ENCODE measurements around the gene NEAT1.

DNA sequence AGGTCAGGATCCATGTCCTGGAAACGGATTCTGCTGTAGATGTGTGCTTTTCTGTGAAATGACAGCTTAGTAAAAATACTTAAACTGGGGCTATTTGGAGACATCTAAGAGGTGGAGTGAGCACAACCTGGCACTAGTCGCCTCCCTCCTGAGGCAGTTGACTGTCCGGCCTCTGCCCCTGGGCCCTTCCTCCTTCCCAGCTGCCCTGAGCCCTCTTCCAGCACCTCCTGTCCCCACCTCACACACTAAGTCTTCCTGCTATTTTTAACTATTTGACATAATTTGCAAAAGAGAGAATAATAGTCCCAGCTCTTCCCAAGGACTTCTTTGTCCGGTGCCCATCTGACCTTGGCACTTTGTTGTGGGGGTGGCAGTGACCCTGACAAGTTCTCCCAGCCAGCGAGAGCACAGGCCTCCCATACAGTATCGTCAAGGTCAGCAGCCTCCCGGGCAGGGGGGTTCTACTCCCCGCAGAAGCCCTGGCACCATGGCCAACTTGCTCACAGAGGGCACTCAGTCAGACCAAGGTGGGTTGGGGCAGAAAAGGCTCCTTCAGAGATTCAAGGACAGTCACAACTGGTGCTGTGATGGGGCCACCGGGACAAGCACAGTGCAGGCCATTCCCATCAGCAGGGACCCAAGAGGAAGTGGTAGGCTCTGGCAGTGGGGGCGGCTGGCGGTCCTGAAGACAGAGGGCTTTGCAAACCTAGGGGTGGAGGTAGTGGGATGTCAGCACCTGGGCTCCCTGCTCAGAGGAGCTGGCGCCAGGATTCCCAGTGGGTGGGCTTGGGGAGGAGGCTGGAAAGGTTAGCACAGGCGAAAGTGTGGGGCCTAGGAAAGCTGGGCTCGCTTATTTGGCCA, 5.5 kb upstream of the NEAT1 start:
- TF ChIP-seq, protein P1, sequence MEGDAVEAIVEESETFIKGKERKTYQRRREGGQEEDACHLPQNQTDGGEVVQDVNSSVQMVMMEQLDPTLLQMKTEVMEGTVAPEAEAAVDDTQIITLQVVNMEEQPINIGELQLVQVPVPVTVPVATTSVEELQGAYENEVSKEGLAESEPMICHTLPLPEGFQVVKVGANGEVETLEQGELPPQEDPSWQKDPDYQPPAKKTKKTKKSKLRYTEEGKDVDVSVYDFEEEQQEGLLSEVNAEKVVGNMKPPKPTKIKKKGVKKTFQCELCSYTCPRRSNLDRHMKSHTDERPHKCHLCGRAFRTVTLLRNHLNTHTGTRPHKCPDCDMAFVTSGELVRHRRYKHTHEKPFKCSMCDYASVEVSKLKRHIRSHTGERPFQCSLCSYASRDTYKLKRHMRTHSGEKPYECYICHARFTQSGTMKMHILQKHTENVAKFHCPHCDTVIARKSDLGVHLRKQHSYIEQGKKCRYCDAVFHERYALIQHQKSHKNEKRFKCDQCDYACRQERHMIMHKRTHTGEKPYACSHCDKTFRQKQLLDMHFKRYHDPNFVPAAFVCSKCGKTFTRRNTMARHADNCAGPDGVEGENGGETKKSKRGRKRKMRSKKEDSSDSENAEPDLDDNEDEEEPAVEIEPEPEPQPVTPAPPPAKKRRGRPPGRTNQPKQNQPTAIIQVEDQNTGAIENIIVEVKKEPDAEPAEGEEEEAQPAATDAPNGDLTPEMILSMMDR (IDR thresholded peaks at IDR 0.05): no peak
- TF ChIP-seq POLR2A (IDR thresholded peaks at IDR 0.05): no peak
